Hepatocyte (in vitro differentiated cells): ENCODE results near the gene NT5C. TPM values are rescaled to one million over a fixed set of nuclear protein-coding genes. Genes with fewer than 3 reads are reported as not detected.
"Not testable (repeated sequence)": the region's sequence is repeated elsewhere in the genome, so short reads cannot be mapped to it uniquely, and the experiment has no call there.

Experiments
- DNase-seq: peaks from one replicate; pipeline ENCODE4 v3.0.0-alpha.2; 2016; ENCODE audit warnings: low spot score
- H2AFZ ChIP-seq: fragments of 200-600 bp; sonication (generic); 2 replicates; pipeline ENCODE4 v1.6.0; 2016; ENCODE audit warnings: antibody characterized with exemption, mild to moderate bottlenecking
- H3K27ac ChIP-seq: fragments of 200-600 bp; sonication (generic); 2 replicates; pipeline ENCODE4 v1.5.1; 2016; ENCODE audit warnings: mild to moderate bottlenecking
- H3K27me3 ChIP-seq: fragments of 200-600 bp; sonication (generic); 2 replicates; pipeline ENCODE4 v1.6.1; 2016
- H3K36me3 ChIP-seq: fragments of 200-600 bp; sonication (generic); replicated peaks from 2 replicates; pipeline ENCODE4 v1.5.1; 2016; ENCODE audit warnings: low read depth; ENCODE audit not compliant: insufficient read depth
- H3K4me1 ChIP-seq: fragments of 200-600 bp; sonication (generic); 2 replicates; pipeline ENCODE4 v1.5.1; 2016; ENCODE audit warnings: mild to moderate bottlenecking, moderate library complexity; ENCODE audit not compliant: insufficient read depth
- H3K4me2 ChIP-seq: fragments of 200-600 bp; sonication (generic); 2 replicates; pipeline ENCODE4 v1.6.0; 2016
- H3K4me3 ChIP-seq: fragments of 200-600 bp; sonication (generic); 2 replicates; pipeline ENCODE4 v1.5.1; 2016; ENCODE audit warnings: mild to moderate bottlenecking
- H3K79me2 ChIP-seq: fragments of 200-600 bp; sonication (generic); 2 replicates; pipeline ENCODE4 v1.6.0; 2017; ENCODE audit warnings: mild to moderate bottlenecking
- H3K9me2 ChIP-seq: fragments of 200-600 bp; sonication (generic); replicated peaks from 2 replicates; pipeline ENCODE4 v1.6.0; 2017; ENCODE audit warnings: mild to moderate bottlenecking; ENCODE audit not compliant: insufficient read depth
- H3K9me3 ChIP-seq: fragments of 200-600 bp; sonication (generic); 2 replicates; pipeline ENCODE4 v1.5.1; 2016; ENCODE audit warnings: low read depth, mild to moderate bottlenecking
- H4K20me1 ChIP-seq: fragments of 200-600 bp; sonication (generic); 2 replicates; pipeline ENCODE4 v1.6.0; 2016; ENCODE audit warnings: mild to moderate bottlenecking; ENCODE audit not compliant: insufficient read depth, poor library complexity, severe bottlenecking
- CTCF ChIP-seq: fragments of 200-600 bp; sonication (generic); IDR thresholded peaks from 2 replicates; pipeline ENCODE4 v1.5.1; 2016; ENCODE audit warnings: antibody characterized with exemption, mild to moderate bottlenecking; ENCODE audit not compliant: poor library complexity
- EZH2 ChIP-seq: fragments of 200-600 bp; sonication (generic); IDR thresholded peaks from 2 replicates; pipeline ENCODE4 v1.6.1; 2016; ENCODE audit warnings: antibody characterized with exemption, mild to moderate bottlenecking, borderline replicate concordance
- EZH2phosphoT487 ChIP-seq: fragments of 200-600 bp; sonication (generic); IDR thresholded peaks from one replicate; pipeline ENCODE4 v1.6.1; 2018; ENCODE audit warnings: antibody characterized with exemption, mild to moderate bottlenecking, low read depth, moderate library complexity; ENCODE audit not compliant: unreplicated experiment, severe bottlenecking
- WGBS: methylation state at CpG from one replicate; pipeline ENCODE4 v1.1.6; 2016; ENCODE audit warnings: low lambda C conversion rate; ENCODE audit errors: missing lambda C conversion rate; 5-methylcytosine and 5-hydroxymethylcytosine counted together
- polyA plus RNA-seq: library from polyadenylated mRNA; unstranded; fragments of >200 nt; fragmentation: Nextera tagmentation; extraction: Ambion mirVana; gene quantifications from 2 replicates; pipeline ENCODE4 v1.2.1, GENCODE V29; 2016
- total RNA-seq: library from RNA; depleted of rRNA; stranded (reverse); fragments of >200 nt; gene quantifications from 2 replicates; pipeline ENCODE4 v1.2.3, GENCODE V29; 2014

The NT5C gene
- total and polyA plus RNA-seq, 2 experiments from 2014 or later: 46.3 to 73.3 TPM

GRCh38 chr17:75128694-75129505 lies 2.6 kb downstream of the NT5C start:
- TF ChIP-seq EZH2phosphoT487 (no peak), EZH2 (no peak), CTCF (no peak)
- DNase-seq: no peak
- no peak overlapping the region for H2AFZ ChIP-seq
- no peak overlapping the region for H3K27ac ChIP-seq
- no peaks in the 10 kb centered on the region for H3K36me3 ChIP-seq
- WGBS: 96% methylated on average over 33 of the region's 33 CpGs
- no peaks in the 10 kb centered on the region for H4K20me1 ChIP-seq
- no peak overlapping the region for H3K4me2 ChIP-seq
- no peaks in the 10 kb centered on the region for H3K27me3 ChIP-seq
- no peaks in the 10 kb centered on the region for H3K9me2 ChIP-seq
- peaks cover 19% of the 10 kb centered on the region for H3K79me2 ChIP-seq
- peaks cover 18% of the 10 kb centered on the region for H3K4me1 ChIP-seq
- no peaks in the 10 kb centered on the region for H3K9me3 ChIP-seq
- no peak overlapping the region for H3K4me3 ChIP-seq

GRCh38 chr17:75127936-75128335 lies 3.6 kb downstream of the NT5C start:
- not testable (repeated sequence) for DNase-seq, H3K27me3 ChIP-seq, H3K4me3 ChIP-seq, H3K9me2 ChIP-seq, H3K4me2 ChIP-seq, H3K36me3 ChIP-seq, H2AFZ ChIP-seq, H3K9me3 ChIP-seq, H4K20me1 ChIP-seq, H3K27ac ChIP-seq
- peaks cover 21% of the 10 kb centered on the region for H3K4me1 ChIP-seq
- whole genome bisulfite sequencing: 97% methylated on average over 5 of the region's 5 CpGs
- peaks cover 19% of the 10 kb centered on the region for H3K79me2 ChIP-seq

- no peak for DNase-seq
- TF ChIP-seq EZH2 (no peak), CTCF (no peak), EZH2phosphoT487 (no peak)
- H2AFZ ChIP-seq: no peak overlapping the region
These were observed 4.6 kb downstream of the NT5C start for GRCh38 chr17:75126954-75127353.

GRCh38 chr17:75125984-75126383 lies 5.6 kb downstream of the NT5C start:
- peaks cover 22% of the 10 kb centered on the region for H3K79me2 ChIP-seq
- H3K36me3 ChIP-seq: no peaks in the 10 kb centered on the region
- H3K27me3 ChIP-seq: no peaks in the 10 kb centered on the region
- 69% methylated on average over 3 of the region's 3 CpGs for WGBS
- H3K4me1 ChIP-seq: peaks cover 14% of the 10 kb centered on the region
- DNase-seq: no peak
- no peak overlapping the region for H2AFZ ChIP-seq
- no peaks in the 10 kb centered on the region for H3K9me3 ChIP-seq
- no peak for TF ChIP-seq CTCF
- no peak for TF ChIP-seq EZH2phosphoT487
- no peak for TF ChIP-seq EZH2
- no peak overlapping the region for H3K27ac ChIP-seq
- no peaks in the 10 kb centered on the region for H3K9me2 ChIP-seq
- H4K20me1 ChIP-seq: no peaks in the 10 kb centered on the region
- no peak overlapping the region for H3K4me2 ChIP-seq
- H3K4me3 ChIP-seq: no peak overlapping the region

More at GRCh38 chr17:75126954-75127353, 4.6 kb downstream of the NT5C start:
- Histone ChIP-seq H3K9me3 (no peaks in the 10 kb centered on the region), H3K27me3 (no peaks in the 10 kb centered on the region), H4K20me1 (no peaks in the 10 kb centered on the region), H3K27ac (no peak overlapping the region), H3K36me3 (no peaks in the 10 kb centered on the region), H3K4me1 (peaks cover 16% of the 10 kb centered on the region), H3K79me2 (peaks cover 20% of the 10 kb centered on the region), H3K4me2 (no peak overlapping the region), H3K4me3 (no peak overlapping the region), H3K9me2 (no peaks in the 10 kb centered on the region)
- 97% methylated on average over 8 of the region's 8 CpGs for WGBS
